Epithelial cell of proximal tubule (primary cell): ENCODE measurements around the gene MR1. TPM values are rescaled to one million over a fixed set of nuclear protein-coding genes. Genes with fewer than 3 reads are reported as not detected.

Experiments used
- DNase-seq: peaks from one replicate; pipeline ENCODE4 v3.0.0-alpha.2; 2011; ENCODE audit warnings: low read depth
- H3K4me3 ChIP-seq: 2 replicates; pipeline ENCODE4 v1.5.1; 2011; ENCODE audit warnings: low read depth, mild to moderate bottlenecking, low read length
- total RNA-seq: library from RNA; depleted of rRNA; stranded (reverse); fragments of >200 nt; gene quantifications from 2 replicates; pipeline ENCODE4 v1.2.3, GENCODE V29; 2015
- TF ChIP-seq, protein P1 (sequence below): conservative IDR thresholded peaks from 2 replicates; pipeline ENCODE4 v1.5.1; 2012; ENCODE audit warnings: low read depth, mild to moderate bottlenecking, low read length

Gene MR1
- total RNA-seq, 1 donor from 2014 or later, result 0.29 TPM

DNA sequence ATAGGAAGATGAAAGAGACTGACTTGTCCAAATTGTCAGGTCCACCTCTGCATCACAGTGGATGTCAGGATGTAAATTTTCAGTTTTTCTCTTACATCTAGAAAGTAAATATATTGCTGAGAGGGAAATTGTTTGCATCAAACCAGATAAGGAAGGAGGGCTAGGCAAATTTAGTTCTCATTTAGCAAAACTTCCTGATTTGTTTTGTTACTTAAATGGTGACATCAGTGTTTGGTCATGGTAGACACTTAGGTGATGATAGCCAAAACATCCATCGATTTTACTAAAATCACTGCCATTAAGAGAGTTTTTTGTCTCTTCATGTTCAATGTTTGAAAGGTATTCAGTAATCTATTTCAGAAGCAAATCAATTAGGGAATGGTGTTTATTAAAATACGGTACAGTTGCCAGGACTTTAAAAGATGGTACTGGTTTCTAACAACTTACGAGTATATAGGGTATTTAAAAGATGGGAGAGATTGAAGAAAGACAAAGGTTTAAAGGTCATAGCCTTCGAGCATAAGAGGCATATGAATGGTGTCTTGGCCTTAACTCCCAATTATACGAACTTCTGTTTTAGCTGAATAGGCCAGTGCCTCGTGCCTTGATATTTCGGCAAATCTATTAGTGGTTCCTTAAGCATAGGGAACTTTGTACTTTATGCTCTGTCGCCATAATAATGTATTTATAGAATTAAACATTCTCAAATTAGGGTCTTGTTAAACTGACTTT, 57.7 kb downstream of the MR1 start:
- DNase-seq, result no peak
- TF ChIP-seq, protein P1, sequence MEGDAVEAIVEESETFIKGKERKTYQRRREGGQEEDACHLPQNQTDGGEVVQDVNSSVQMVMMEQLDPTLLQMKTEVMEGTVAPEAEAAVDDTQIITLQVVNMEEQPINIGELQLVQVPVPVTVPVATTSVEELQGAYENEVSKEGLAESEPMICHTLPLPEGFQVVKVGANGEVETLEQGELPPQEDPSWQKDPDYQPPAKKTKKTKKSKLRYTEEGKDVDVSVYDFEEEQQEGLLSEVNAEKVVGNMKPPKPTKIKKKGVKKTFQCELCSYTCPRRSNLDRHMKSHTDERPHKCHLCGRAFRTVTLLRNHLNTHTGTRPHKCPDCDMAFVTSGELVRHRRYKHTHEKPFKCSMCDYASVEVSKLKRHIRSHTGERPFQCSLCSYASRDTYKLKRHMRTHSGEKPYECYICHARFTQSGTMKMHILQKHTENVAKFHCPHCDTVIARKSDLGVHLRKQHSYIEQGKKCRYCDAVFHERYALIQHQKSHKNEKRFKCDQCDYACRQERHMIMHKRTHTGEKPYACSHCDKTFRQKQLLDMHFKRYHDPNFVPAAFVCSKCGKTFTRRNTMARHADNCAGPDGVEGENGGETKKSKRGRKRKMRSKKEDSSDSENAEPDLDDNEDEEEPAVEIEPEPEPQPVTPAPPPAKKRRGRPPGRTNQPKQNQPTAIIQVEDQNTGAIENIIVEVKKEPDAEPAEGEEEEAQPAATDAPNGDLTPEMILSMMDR, result no peak
- peak overlapping the region; percentile 84 for H3K4me3 ChIP-seq

GRCh38 chr1:181092056-181092455, 58.3 kb downstream of the MR1 start:
- no peak for DNase-seq
- H3K4me3 ChIP-seq, result no peak overlapping the region
- TF ChIP-seq, protein P1, result no peak

DNA sequence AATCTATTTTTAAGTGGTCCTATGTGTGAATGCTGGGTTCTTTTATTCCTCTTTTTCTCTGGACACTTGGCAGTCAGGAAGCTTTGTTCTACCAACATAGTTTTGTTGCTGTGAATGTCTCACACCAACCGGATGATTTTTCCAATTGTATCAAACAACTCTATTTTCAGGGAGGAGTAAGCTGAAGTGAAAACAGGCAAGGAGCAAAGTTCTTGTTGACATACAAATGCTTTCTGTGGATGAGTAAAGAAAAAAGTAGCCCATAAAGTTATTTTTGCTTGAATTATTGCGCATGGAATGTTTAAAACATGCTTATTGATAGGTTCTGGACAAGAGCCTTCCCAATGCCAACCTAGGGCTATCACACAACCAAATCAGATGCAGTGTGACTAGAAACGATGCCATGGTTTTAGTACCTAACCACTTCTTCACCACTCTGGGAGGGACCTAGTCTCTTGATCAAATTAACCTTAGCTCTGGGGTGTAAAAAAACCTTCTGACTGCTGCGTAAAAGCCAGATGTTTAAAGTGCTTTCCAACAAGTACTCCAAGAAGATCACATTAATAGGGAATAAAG, 59.2 kb downstream of the MR1 start:
- H3K4me3 ChIP-seq, result no peak overlapping the region
- TF ChIP-seq, protein P1, result no peak
- no peak for DNase-seq

DNA sequence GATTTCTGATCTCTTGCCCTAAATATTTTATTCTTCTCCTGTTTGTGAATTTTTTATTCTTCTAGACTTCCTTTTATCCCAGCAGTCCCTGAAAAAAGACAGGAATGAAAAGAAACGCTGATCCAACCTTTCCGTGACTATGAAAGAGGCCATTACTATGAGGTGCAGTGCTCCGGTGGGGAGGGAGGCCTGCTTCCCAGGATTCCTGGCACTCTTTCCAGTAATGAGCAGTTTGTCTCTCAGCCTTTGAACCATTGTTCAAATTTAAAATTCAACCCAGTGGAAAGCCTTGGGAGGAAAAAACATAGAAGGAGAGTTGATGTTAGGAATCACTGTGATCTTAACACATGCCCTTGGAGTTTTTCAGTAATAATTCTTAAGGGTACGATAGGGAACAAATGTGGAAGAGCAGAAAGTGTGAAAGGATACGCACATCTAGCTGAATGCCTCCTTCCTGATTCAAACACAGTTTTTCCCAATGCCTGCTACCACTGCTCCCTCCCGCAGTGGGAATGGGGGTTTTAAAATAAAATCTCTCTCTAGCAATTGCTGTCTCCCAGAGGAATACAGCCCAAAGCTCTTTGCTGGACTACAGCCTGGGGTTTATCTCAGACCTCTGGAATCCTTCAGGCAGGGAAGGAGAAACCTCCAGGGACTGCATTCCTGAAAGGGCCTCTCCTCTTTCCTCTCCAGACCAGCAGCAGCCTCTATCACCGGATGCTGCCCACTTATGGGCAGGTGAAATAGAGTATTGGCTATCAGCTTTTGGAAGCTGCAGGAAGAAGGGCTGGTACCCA, 60.8 kb downstream of the MR1 start:
- no peak for DNase-seq

DNA sequence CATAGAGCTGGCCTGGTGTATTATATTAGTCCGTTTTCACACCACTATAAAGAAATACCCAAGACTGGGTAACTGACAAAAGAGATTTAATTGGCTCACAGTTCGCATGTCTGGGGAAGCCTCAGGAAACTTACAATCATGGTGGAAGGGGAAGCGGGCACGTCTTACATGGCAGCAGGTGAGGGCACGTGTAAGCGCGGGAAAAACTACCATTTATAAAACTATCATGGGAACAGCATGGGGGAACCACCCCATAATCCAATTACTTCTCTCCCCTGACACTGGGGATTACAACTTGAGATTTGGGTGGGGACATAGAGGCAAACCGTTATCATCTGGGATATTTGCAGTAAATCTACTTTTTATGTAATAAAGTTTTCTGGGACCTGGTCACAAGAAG, 61.5 kb downstream of the MR1 start:
- TF ChIP-seq, protein P1, result no peak
- no peak for DNase-seq
- H3K4me3 ChIP-seq, result no peak overlapping the region

More for the DNA sequence above, 60.8 kb downstream of the MR1 start:
- TF ChIP-seq, protein P1, result no peak
- no peak overlapping the region for H3K4me3 ChIP-seq

DNA sequence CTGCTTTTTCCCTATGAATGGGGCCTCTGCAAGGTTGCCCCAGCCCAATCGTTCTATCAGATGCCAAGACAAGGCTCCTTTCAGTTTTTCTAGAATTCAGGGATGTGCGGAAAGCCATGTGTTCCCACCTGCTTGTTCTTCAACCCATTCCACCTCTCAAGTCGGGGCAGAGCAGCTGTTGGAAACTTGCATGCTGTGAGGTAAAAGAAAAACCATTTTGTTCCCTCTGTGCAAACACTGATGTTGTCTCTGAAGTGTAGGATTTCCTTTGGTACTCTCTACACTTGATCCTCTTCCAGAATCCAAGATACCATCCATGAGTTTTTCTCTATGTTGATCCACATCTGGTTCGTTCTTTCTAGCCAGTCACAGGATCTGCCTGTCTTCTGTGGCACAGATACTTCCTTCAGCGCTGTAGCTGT, 62.0 kb downstream of the MR1 start:
- DNase-seq, result no peak
- TF ChIP-seq, protein P1, result no peak
- no peak overlapping the region for H3K4me3 ChIP-seq
